Neutrophil (primary cell): ENCODE data around the gene FOXC2.
"Not testable (repeated sequence)": the region's sequence is repeated elsewhere in the genome, so short reads cannot be mapped to it uniquely, and the experiment has no call there.

Experiments
- H3K27ac ChIP-seq: fragments of 200-600 bp; sonication (generic); 2 replicates; pipeline ENCODE4 v1.5.1; 2016; ENCODE audit warnings: mild to moderate bottlenecking, moderate library complexity
- H3K27me3 ChIP-seq: fragments of 200-600 bp; sonication (generic); 2 replicates; pipeline ENCODE4 v1.6.0; 2016; ENCODE audit warnings: mild to moderate bottlenecking
- H3K36me3 ChIP-seq: fragments of 200-600 bp; sonication (generic); 2 replicates; pipeline ENCODE4 v1.5.1; 2017
- H3K4me1 ChIP-seq, 2 experiments: fragments of 200-600 bp in 1 of 2; sonication (generic) in 1 of 2; 1 replicate in 1 of 2; 2 replicates in 1 of 2; pipeline versions ENCODE4 v1.5.1 to v1.6.1; 2013 to 2016; ENCODE audit warnings: low read depth in 1 of 2, low read length in 1 of 2, mild to moderate bottlenecking in 1 of 2, moderate library complexity in 1 of 2; ENCODE audit not compliant: control insufficient read depth in 1 of 2, insufficient read depth in 1 of 2
- H3K4me3 ChIP-seq, 2 experiments: fragments of 200-600 bp in 1 of 2; sonication (generic) in 1 of 2; 1 replicate in 1 of 2; 2 replicates in 1 of 2; pipeline ENCODE4 v1.5.1; 2013 to 2016; ENCODE audit warnings: low read depth in 1 of 2, low read length in 1 of 2, mild to moderate bottlenecking in 1 of 2, moderate library complexity in 1 of 2
- H3K9me3 ChIP-seq: fragments of 200-600 bp; sonication (generic); 2 replicates; pipeline ENCODE4 v1.5.1; 2016
- CTCF ChIP-seq: fragments of 200-600 bp; sonication (generic); IDR thresholded peaks from 2 replicates; pipeline ENCODE4 v1.5.1; 2016; ENCODE audit warnings: antibody characterized with exemption

FOXC2 gene

GRCh38 chr16:86585821-86586611 lies 19.4 kb downstream of the FOXC2 start:
- no peaks in the 10 kb centered on the region for H3K36me3 ChIP-seq

GRCh38 chr16:86587487-86587886 lies 20.9 kb downstream of the FOXC2 start:
- H3K27ac ChIP-seq = no peak overlapping the region
- TF ChIP-seq CTCF = no peak
- H3K27me3 ChIP-seq = peaks cover 71% of the 10 kb centered on the region
- no peaks in the 10 kb centered on the region for H3K9me3 ChIP-seq
- H3K4me3 ChIP-seq = no peak overlapping the region
- H3K4me1 ChIP-seq = no peaks in the 10 kb centered on the region
- H3K36me3 ChIP-seq = no peaks in the 10 kb centered on the region

More at GRCh38 chr16:86585821-86586611, 19.4 kb downstream of the FOXC2 start:
- Histone ChIP-seq H3K4me1 (no peaks in the 10 kb centered on the region), H3K9me3 (no peaks in the 10 kb centered on the region), H3K27ac (no peak overlapping the region), H3K4me3 (no peak overlapping the region), H3K27me3 (peaks cover 74% of the 10 kb centered on the region)
- no peak for TF ChIP-seq CTCF

- not testable (repeated sequence) for H3K4me1 ChIP-seq
Measured at GRCh38 chr16:86587955-86588354, 21.3 kb downstream of the FOXC2 start.

GRCh38 chr16:86590501-86591144 lies 24.0 kb downstream of the FOXC2 start:
- Histone ChIP-seq H3K4me3 (no peak overlapping the region), H3K36me3 (no peaks in the 10 kb centered on the region), H3K27me3 (peaks cover 75% of the 10 kb centered on the region), H3K27ac (no peak overlapping the region), H3K9me3 (no peaks in the 10 kb centered on the region), H3K4me1 (no peaks in the 10 kb centered on the region)
- no peak for TF ChIP-seq CTCF

More at GRCh38 chr16:86587955-86588354, 21.3 kb downstream of the FOXC2 start:
- not testable (repeated sequence) for H3K4me3 ChIP-seq, H3K27ac ChIP-seq, H3K9me3 ChIP-seq, H3K36me3 ChIP-seq
- H3K27me3 ChIP-seq = peaks cover 71% of the 10 kb centered on the region

GRCh38 chr16:86591270-86591669 lies 24.6 kb downstream of the FOXC2 start:
- Histone ChIP-seq H3K27ac (no peak overlapping the region), H3K36me3 (no peaks in the 10 kb centered on the region), H3K27me3 (peaks cover 76% of the 10 kb centered on the region), H3K4me3 (no peak overlapping the region), H3K9me3 (no peaks in the 10 kb centered on the region), H3K4me1 (no peaks in the 10 kb centered on the region)
- TF ChIP-seq CTCF = no peak
